DND-41 (cell line): Measurements from ENCODE around the gene MEIS3.
"Not testable (repeated sequence)": the region's sequence is repeated elsewhere in the genome, so short reads cannot be mapped to it uniquely, and the experiment has no call there.

Experiments used
- ATAC-seq: fragments of 200-7000 bp; cut with Tn5 transposase; 3 replicates; pipeline ENCODE4 v1.9.1; 2021; ENCODE audit warnings: low read depth; ENCODE audit not compliant: insufficient read depth
- DNase-seq: peaks from one replicate; pipeline ENCODE4 v3.0.0-alpha.2; 2020
- H2AFZ ChIP-seq: 2 replicates; pipeline ENCODE4 v1.6.0; 2012; ENCODE audit warnings: low read depth, low read length
- H3K27ac ChIP-seq: 2 replicates; pipeline ENCODE4 v1.5.1; 2012; ENCODE audit warnings: low read length, inconsistent platforms
- H3K27me3 ChIP-seq: fragments of 200-600 bp; sonication (generic); 2 replicates; pipeline ENCODE4 v1.6.0; 2012; ENCODE audit warnings: low read length, mild to moderate bottlenecking, inconsistent platforms; ENCODE audit not compliant: insufficient read depth, poor library complexity
- H3K36me3 ChIP-seq: 2 replicates; pipeline ENCODE4 v1.5.1; 2012; ENCODE audit warnings: low read length, inconsistent platforms; ENCODE audit not compliant: insufficient read depth
- H3K4me1 ChIP-seq: 2 replicates; pipeline ENCODE4 v1.5.1; 2012; ENCODE audit warnings: mild to moderate bottlenecking, low read length; ENCODE audit not compliant: insufficient read depth
- H3K4me2 ChIP-seq: 2 replicates; pipeline ENCODE4 v1.6.0; 2012; ENCODE audit warnings: mild to moderate bottlenecking, moderate library complexity, low read length, inconsistent platforms; ENCODE audit not compliant: insufficient read depth
- H3K4me3 ChIP-seq, 2 experiments: fragments of 200-600 bp in 1 of 2; shearing (Covaris generic) in 1 of 2; 2 replicates each; pipeline ENCODE4 v1.5.1; 2012 to 2016; ENCODE audit warnings: inconsistent platforms in 2 of 2, low read length in 2 of 2, mild to moderate bottlenecking in 2 of 2, low read depth in 1 of 2, moderate library complexity in 1 of 2
- H3K79me2 ChIP-seq: 2 replicates; pipeline ENCODE4 v1.6.0; 2012; ENCODE audit warnings: low read length, inconsistent platforms; ENCODE audit not compliant: insufficient read depth
- H3K9ac ChIP-seq: 2 replicates; pipeline ENCODE4 v1.6.0; 2012; ENCODE audit warnings: low read depth, mild to moderate bottlenecking, inconsistent platforms, low read length, moderate library complexity
- H3K9me3 ChIP-seq: 2 replicates; pipeline ENCODE4 v1.5.1; 2012; ENCODE audit warnings: low read length, moderate library complexity, mild to moderate bottlenecking, inconsistent platforms; ENCODE audit not compliant: insufficient read depth, severe bottlenecking
- H4K20me1 ChIP-seq: 2 replicates; pipeline ENCODE4 v1.6.0; 2012; ENCODE audit warnings: low read length; ENCODE audit not compliant: insufficient read depth
- CTCF ChIP-seq: IDR thresholded peaks from 2 replicates; pipeline ENCODE4 v1.5.1; 2012; ENCODE audit warnings: borderline replicate concordance, low read length, moderate library complexity, mild to moderate bottlenecking; ENCODE audit not compliant: poor library complexity, severe bottlenecking; ENCODE audit errors: extremely low read depth
- EZH2 ChIP-seq: IDR thresholded peaks from 3 replicates; pipeline ENCODE4 v1.6.1; 2012; ENCODE audit warnings: borderline replicate concordance, low read depth, mild to moderate bottlenecking, moderate library complexity, low read length, inconsistent platforms; ENCODE audit not compliant: severe bottlenecking

Gene MEIS3

GRCh38 chr19:47371261-47371660 lies 48.1 kb downstream of the MEIS3 start:
- no peaks in the 10 kb centered on the region for H3K79me2 ChIP-seq
- TF ChIP-seq CTCF, result no peak
- no peak for TF ChIP-seq EZH2
- no peaks in the 10 kb centered on the region for H3K4me1 ChIP-seq
- ATAC-seq (no peak), DNase-seq (no peak)
- H4K20me1 ChIP-seq, result peaks cover 12% of the 10 kb centered on the region
- peaks cover 79% of the 10 kb centered on the region for H3K36me3 ChIP-seq
- no peaks in the 10 kb centered on the region for H3K9me3 ChIP-seq
- no peak overlapping the region for H3K4me3 ChIP-seq
- no peak overlapping the region for H3K4me2 ChIP-seq
- no peak overlapping the region for H3K9ac ChIP-seq
- H3K27me3 ChIP-seq, result no peaks in the 10 kb centered on the region
- no peak overlapping the region for H2AFZ ChIP-seq
- H3K27ac ChIP-seq, result no peak overlapping the region

GRCh38 chr19:47370045-47370611 lies 49.2 kb downstream of the MEIS3 start:
- Histone ChIP-seq H2AFZ (no peak overlapping the region), H3K4me1 (no peaks in the 10 kb centered on the region), H3K9me3 (no peaks in the 10 kb centered on the region), H3K36me3 (peaks cover 73% of the 10 kb centered on the region), H3K27me3 (no peaks in the 10 kb centered on the region), H3K9ac (no peak overlapping the region), H3K4me3 (no peak overlapping the region), H3K79me2 (no peaks in the 10 kb centered on the region), H4K20me1 (peaks cover 9% of the 10 kb centered on the region), H3K4me2 (no peak overlapping the region), H3K27ac (no peak overlapping the region)
- TF ChIP-seq CTCF, result no peak
- TF ChIP-seq EZH2, result no peak
- ATAC-seq (no peak), DNase-seq (no peak)

- H4K20me1 ChIP-seq, H3K27ac ChIP-seq, H3K4me2 ChIP-seq, H2AFZ ChIP-seq, H3K9me3 ChIP-seq, H3K4me1 ChIP-seq, DNase-seq, ATAC-seq, H3K9ac ChIP-seq, H3K79me2 ChIP-seq, H3K27me3 ChIP-seq, H3K4me3 ChIP-seq: not testable (repeated sequence)
- H3K36me3 ChIP-seq, result peaks cover 77% of the 10 kb centered on the region
Observed at GRCh38 chr19:47365455-47365854, 53.9 kb downstream of the MEIS3 start.

- peaks cover 76% of the 10 kb centered on the region for H3K36me3 ChIP-seq
Observed at GRCh38 chr19:47363758-47364531, 55.4 kb downstream of the MEIS3 start.

More at GRCh38 chr19:47363758-47364531, 55.4 kb downstream of the MEIS3 start:
- DNase-seq (no peak), ATAC-seq (no peak)
- Histone ChIP-seq H3K4me2 (no peak overlapping the region), H3K79me2 (peaks cover 2% of the 10 kb centered on the region; the same call in 1 of the 2 replicates), H3K27me3 (no peaks in the 10 kb centered on the region), H2AFZ (no peak overlapping the region), H3K4me1 (no peaks in the 10 kb centered on the region), H4K20me1 (peaks cover 7% of the 10 kb centered on the region), H3K9me3 (no peaks in the 10 kb centered on the region), H3K9ac (no peak overlapping the region), H3K4me3 (no peak overlapping the region), H3K27ac (no peak overlapping the region)
- TF ChIP-seq CTCF (no peak), EZH2 (no peak)
